Activated gamma-delta T cell treated with anti-CD3 and anti-CD28 coated beads, Interleukin-2, amount 50 U/mL, for 16 hours (primary cell): Measurements from ENCODE around the gene CORO1C.

Experiments used
- DNase-seq: peaks from one replicate; pipeline ENCODE4 v3.0.0-alpha.2; 2020; ENCODE audit warnings: low read depth

The CORO1C gene

DNA sequence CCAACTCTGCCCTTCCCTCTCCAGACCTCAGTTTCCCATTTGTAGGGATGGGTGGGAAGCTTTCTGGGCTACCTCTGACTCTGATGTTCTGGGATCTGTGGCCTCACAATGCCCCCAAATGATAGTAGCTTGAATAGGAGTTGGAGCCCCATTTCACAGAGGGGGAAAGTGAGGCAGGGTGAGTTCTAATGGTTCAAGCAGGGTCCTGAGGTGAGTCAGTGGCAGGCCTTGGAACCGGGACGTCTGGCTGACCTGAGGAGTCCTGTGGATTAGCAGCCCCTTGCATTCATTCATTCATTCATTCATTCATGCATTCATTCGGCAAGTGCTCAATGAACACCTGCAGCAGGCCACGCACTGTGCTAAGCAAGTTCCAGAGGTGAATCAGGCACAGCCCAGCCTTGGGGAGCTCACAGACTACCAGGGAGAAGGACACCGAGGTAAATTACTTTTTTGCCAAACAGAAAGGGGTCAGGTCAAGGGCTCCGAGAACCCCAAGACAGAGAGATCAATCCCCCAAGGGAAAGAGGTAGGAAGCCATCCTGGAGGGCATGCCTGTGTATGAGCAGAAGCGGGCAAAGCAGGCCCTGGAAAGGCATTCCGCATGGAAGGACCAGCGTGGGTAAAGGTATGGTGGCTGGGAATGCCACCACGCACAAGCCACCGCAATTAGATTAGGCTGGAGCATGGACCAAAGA, 132.6 kb downstream of the CORO1C start:
- no peak for DNase-seq

DNA sequence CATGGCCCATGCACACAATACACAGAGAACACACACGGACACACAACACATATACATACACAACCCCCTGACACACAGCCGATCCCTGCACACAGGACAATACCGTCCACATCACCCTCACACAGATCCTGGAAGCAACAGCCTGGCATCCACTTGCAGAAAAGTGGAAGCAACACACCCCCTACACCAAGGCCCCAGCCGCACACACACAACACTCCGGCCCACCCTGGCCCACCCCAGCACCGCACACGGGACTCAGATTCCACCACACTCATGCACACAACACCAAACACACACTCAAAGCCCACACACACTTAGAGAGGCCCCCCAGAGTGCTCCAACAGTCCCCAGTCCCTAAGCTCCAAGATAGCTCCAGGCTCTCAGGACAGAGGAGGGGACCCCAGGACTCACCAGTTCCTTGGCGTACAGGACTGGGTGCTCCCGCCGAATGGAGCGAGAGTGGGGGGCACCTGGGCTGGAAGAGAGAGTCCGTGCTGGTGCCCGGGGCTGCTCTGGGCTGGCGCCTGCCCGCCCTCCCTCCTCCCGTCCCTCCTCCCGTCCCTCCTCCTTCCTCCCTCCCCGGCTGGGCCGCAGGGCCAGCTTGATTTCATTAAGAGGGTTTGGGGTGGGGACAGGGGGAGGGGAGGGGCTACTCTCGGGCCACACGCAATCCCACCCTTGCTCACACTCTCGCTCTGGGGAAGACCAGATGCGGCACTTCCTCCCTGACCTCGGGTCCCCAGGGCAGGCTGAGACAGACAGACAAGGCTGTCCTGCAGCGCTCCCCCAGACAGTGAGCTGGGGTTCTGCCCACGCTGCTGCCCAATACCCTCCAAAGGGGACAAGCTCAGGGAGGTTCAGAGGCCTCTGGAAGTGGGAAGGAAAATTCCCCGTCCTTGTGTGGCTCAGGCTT, 133.5 kb downstream of the CORO1C start, which contains the start of gene TMEM119:
Gene TMEM119, minus strand, starts transcription at position 526 of the 913 bp plus-strand sequence. CDS start 5,701 bp downstream, outside the sequence.
- DNase-seq: no peak

DNA sequence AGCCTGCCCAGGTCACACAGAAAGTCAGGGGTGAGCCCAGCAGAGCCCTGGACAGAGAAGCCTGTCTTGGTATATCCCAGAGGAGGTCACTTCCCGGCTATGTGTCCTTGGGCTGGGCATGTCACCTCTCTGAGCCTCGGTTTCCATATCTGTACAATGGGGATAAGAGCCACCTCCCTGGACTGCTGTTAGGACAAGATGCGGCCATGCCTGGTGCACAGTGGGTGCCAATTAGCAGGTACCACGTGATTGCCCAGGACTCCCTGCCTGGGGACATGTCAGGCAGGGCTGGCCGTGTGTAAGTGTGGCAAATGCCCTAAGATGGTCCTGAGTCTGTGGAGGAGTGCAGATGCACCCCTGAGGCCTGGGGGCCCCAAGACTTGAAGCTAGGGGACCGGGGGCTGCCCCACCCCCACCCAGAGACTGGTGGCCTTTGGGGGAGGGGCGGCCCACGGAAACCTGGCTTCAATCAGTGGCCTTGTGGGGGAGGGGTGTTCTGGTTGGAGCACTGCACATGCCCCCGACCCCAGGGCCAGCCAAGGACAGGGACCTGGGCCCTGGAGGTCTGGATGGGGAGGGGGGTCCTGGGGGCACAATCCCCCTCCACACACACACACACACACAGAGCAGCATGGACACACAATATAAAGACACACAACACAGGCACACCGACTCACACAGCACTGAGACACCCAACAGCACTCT, 134.3 kb downstream of the CORO1C start:
- no peak for DNase-seq

DNA sequence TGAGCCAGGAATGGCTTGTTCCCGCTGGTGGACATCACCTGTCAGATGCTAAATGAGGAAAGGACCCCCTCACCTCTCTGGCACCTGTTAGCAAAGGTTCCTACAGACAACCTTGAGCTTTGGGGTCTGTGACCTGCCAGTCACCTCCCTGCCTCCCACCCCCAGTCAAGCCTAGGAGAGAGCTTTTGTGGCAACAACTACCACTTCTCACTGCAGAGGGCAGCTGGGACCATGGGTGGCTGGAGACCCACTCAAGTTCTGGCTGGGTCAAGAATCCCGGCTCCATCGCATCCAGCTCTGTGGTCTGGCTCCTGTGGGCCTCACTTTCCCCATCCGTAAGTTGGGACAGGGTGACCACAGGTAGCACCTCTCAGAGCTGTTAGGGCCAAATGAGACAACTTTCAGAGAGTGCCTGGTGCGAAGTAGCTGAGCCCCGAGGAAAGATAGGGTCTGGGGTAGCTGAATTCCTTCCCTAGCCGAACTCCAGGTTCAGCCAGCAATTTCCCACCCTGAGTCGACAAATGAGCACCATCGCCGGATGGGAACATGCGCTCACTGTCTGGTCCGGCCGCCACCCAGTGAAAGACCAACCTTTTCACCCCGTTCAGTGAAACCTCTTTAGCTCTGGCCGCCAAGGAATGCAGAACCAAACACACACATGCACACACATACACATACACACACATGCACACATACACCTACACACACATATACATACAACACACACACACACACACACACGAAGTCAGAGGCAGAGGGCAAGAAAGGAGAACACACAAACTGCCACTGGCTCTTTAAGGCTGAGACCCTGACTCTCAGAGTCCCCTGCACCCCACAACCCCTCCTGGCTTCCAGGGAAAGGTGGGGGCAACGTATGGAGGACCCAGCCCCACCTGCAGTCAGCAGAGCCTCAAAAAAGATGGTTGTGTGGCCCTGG, 135.3 kb downstream of the CORO1C start:
- DNase-seq: no peak
